ENCODE data around the gene SLC30A10.

- TF ChIP-seq CTCF (IDR thresholded peaks at IDR 0.05; ENCODE audit: low read depth, low read length) = no peak
- TF ChIP-seq EZH2phosphoT487 (IDR thresholded peaks at IDR 0.05; ENCODE audit: low read depth) = no peak
These were observed 46.3 kb downstream of the SLC30A10 start for GRCh38 chr1:219882096-219882495.

All from OCI-LY3 (cell line).